Uterus (tissue), 2 donors: ENCODE data around the gene CTDSPL.

ENCODE experiments used
- POLR2A ChIP-seq, 2 donors: fragments of 450-650 bp; IDR thresholded peaks; one replicate each; pipeline ENCODE4 v1.6.1; 2016; ENCODE audit warnings: antibody characterized with exemption in 2 of 2, mild to moderate bottlenecking in 1 of 2, moderate library complexity in 1 of 2
- TF ChIP-seq, protein P1 (sequence below), 4 experiments: fragments of 200-600 bp in 2 of 4; fragments of 450-650 bp in 2 of 4; sonication (generic) in 2 of 4; IDR thresholded peaks; one replicate each; pipeline ENCODE4 v1.5.1; 2016 to 2019; ENCODE audit warnings: antibody characterized with exemption in 4 of 4, mild to moderate bottlenecking in 2 of 4, moderate library complexity in 1 of 4

DNA sequence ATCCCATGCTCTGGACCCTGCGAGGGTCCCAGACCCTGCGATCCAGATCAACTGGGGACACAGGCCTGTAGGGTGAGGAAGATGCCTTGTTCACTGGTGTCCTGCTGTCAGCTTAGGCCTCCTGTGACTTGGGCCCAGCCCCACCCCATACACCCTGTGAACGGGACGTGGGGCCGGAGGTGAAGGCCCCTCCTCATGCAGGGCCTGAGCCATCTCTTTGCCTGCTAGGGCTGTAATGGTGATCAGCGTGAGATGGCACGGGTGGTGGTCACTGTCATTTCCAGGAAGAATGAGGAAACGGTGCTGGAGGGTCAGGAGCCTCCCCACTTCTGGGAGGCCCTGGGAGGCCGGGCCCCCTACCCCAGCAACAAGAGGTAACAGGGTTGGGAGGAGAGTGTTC lies 141.3 kb downstream of the CTDSPL start:
- TF ChIP-seq, protein P1, sequence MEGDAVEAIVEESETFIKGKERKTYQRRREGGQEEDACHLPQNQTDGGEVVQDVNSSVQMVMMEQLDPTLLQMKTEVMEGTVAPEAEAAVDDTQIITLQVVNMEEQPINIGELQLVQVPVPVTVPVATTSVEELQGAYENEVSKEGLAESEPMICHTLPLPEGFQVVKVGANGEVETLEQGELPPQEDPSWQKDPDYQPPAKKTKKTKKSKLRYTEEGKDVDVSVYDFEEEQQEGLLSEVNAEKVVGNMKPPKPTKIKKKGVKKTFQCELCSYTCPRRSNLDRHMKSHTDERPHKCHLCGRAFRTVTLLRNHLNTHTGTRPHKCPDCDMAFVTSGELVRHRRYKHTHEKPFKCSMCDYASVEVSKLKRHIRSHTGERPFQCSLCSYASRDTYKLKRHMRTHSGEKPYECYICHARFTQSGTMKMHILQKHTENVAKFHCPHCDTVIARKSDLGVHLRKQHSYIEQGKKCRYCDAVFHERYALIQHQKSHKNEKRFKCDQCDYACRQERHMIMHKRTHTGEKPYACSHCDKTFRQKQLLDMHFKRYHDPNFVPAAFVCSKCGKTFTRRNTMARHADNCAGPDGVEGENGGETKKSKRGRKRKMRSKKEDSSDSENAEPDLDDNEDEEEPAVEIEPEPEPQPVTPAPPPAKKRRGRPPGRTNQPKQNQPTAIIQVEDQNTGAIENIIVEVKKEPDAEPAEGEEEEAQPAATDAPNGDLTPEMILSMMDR (IDR thresholded peaks at IDR 0.05) = no peak
- TF ChIP-seq POLR2A (IDR thresholded peaks at IDR 0.05) = no peak
